GM21423 (cell line): ENCODE data around the gene RPS8.
"Not testable (repeated sequence)": the region's sequence is repeated elsewhere in the genome, so short reads cannot be mapped to it uniquely, and the experiment has no call there.

Experiments used
- ATAC-seq: cut with Tn5 transposase; IDR thresholded peaks from one replicate; pipeline ENCODE4 v1.9.1; 2021; ENCODE audit warnings: mild to moderate bottlenecking, moderate library complexity; ENCODE audit not compliant: unreplicated experiment

Gene RPS8

DNA sequence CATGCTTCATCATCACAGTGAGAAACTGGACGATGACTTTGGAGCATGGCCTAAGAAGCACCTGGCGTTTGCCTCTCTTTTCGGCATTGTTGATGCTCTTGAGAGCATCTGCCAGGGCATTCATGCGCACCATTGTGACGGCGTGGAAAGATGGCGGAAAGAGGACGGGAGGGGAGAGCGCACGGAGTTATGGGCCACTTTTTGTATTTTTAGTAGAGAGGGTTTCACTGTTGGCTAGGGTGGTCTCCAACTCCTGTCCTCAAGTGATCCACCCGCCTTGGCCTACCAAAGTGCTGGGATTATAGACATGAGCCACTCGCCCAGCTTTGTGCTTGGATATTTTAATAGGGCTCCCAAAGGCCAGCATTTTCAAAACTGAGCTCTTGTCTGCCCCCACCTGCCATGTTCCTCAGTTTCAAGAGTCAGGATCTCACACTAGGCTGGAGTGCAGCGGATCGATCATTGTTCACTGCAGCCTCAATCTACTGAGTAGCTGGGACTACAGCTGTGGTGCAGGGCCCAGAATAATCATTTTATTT, 5.3 kb downstream of the RPS8 start:
- no peak for ATAC-seq

DNA sequence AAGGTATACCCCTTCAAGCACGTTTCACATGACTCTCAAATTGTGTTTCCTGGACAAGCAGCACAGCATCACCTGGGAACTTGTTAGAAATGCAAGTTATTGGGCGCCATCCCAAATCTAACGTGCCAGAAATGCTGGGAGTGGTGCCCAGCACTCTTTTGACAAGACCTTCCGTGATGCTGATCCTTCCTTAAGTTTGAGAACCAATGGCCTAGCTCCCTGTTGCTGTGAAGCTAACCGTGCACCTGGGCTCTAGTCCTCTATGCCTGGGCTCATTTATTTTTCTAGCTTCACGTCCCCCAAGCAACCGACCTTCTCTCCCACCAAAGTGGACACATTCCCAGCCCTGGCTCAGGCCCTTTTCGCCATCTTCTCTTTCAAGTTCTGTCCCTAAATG, 8.4 kb downstream of the RPS8 start:
- no peak for ATAC-seq

DNA sequence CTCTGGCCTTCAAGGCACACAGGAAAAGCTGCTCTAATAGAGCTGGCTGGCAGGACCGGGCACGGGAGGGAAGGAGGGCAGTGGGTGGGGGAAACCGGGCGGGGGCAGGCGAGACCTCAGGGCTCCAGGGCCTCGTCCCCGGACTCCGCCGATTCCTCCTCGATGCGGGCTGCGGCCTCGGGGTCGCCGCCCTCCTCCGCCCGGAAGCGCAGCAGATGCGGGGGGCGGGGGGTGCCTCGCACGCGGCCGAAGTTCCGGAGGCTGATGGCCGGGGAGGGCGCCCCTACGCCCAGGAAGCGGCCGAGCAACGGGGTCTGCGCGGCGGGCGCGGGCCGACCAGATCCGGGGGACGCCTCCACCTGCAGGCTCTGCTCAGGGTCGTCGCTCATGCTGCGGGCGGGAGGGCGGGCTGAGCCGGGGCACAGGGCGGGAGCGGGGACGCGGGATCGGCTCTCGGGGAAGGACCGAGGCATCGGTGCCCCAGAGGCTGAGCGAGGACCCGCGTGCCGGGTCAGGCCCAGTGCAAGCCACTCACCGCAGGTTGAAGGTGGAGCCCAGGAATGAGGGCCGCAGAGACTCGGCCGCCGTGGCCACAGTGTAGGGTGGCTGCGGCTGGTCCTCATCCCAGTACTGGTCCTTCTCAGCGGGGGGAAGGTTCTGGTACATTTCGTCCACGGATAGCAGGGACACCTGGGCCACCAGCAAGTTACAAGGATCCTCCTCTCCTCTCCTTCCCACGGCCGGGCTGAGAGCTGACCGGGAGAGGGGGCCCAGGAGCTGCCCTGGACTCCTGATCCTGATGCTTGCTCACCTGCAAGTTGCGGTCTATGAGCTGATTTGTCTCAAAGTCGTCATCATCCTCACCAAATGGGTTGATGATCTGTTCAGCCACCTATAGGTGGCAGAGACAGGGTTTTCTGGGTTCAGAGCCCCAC, 9.0 kb downstream of the RPS8 start:
- no peak for ATAC-seq

DNA sequence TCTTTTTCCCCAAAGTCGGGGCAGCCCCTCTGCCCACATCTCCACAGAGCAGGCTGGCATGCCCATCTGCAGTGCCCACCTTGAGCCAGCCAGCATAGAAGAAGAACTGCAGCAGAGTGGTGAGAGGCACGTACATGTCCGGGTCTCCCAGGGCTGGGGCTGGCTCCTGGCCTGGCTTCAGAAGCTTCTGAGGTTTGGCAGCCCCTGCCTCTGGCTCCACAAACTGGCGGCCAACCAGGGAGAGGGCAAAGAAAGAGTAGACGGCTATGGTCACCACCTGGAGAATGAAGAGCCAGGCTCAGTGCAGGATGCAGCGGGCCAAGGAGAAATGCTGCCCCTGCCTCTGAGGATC, 9.7 kb downstream of the RPS8 start:
- no peak for ATAC-seq

DNA sequence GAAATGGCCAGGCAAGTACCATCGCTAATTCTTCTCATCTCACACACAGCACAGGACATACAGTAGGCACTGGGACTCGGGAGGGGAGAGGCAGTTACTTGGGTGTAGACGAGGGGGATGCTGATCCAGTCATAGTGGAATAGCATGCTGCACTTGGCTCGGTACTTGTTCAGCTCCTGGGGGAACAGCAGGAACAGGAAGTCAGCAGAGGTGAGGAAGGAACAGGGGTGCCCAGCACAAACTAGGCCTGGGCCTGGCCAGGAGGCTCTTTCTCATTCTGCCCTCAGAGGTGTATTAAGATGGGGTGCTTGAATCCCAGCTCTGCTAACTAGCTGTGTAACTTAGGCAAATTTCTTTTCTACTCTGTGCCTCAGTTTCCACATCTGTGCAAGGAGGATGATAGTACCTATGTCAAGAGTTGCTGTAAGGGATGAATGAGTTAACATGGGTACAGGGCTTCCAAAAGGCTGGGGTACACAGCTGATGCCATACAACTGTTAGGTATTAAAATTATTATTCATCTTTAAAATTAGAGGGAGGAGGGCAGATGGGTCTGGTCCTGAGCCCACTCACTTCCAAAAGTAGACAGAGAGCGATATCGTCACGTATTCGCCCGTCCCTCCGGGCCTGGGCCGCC, 10.3 kb downstream of the RPS8 start:
- ATAC-seq, result no peak

DNA sequence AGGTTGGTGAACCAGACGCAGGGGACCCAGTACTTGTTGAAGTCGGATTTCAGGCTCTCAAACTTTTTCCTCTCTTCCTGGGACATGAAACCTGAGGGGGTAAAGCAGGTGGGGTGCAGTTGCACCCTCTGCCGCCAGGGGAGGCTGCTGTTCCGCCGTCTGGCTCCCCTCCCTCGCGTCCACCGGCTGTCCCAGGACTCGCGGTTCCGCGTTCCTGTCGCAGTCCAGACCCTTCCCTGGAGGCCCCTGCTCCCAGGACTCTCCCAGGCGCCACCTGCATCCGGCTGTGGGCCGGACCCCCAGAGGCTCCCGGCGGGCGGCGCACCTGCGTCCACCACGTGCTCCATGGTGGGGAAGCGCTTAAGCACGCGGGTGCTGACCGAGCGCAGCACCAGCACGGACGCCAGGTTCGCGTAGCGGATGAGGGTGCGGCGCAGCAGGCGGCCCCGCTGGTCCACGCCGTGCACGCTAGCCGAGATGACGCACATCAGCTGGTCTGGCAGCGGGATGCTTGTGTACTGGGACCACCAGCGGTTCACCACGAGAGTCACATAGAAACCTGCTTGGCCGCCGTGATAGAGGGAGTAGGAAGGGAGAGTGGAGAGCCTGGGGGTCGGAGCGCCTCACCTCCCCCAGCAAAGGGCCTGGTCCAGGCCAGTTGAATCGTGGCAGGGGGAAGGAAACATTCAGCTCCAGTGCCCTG, 10.9 kb downstream of the RPS8 start:
- peak; percentile 49 for ATAC-seq

DNA sequence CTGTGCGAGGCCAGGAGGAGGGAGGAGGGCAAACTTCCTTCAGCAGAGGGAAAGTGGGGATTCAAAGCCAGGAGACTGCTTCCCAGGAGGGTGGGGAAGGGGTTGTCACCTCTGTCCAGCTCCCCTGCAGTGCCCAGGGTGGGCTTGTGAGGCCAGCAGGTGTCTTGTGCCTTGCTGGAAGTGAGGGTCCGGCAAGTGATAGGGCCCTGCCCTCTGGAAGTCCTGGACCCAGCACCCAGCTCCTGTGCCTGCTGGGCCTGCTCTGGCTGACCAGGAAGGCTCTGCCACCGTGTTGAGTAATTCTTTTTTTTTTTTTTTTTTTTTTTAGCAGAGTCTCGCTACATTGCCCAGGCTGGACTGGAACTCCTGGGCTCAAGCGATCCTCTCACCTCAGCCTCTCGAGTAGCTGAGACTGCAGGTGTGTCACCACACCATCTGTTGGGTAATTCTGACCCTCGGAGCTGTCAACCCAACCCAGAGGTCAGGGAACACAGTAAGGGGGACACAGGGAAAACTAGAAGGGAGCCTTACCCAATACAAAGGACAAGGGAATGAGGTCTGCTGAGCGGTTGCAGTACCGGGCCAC, 11.6 kb downstream of the RPS8 start:
- no peak for ATAC-seq

DNA sequence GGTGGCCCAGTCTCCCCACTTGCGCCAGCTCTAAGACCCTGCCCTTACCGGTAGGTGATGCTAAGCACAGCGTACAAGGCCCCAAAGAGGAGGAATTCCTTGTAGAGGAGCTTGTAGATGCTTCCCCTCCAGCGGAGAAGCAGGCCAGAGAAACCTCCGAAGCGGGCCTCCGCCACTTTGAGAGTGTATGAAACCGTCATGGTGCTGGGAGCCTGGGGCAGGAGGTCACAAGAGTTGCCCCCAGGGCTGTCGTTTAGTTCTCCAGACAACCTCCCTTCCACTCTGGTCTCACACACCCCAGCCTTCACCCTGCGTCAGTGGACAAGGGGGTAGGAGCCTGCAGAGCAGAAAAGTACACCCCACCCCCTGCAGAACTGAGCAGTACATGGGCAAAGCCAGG, 12.2 kb downstream of the RPS8 start:
- ATAC-seq, result no peak

DNA sequence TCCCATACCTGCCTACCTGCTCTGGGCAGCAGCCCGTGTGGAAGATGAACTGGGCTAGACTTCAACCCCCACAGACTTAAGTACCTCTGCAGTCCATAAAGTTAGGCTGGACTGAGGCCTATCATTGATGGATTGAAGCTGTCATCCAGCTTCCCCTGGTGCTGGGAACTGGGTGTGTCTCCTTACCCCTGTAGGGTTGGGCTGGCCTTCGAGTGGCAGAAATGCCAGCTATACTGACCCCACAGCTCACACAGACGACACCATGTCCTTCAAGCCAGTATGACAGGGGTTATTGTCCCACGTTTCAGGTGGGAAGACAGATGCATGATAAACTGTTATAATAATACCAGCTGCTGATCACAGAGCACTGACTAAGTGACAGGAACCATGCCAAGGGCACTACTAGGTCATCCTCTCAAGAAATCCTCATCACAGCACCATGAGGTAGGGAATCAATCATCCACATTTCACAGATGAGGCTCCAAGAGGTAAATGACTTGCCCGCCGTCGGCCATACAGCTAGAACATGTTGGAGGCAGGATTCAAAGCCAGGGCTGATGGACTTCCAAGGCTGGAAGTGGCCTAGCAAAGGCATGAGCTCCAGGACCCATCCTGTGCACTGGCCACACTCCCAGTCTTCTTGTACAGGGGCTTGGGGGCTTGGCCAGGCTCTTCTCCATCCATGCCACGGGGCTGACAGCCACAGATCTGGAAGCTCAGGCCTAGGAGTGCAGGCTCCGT, 12.9 kb downstream of the RPS8 start, which contains the start of gene BEST4:
Gene BEST4, minus strand, starts transcription at position 51 of the 741 bp plus-strand sequence. CDS start 465 bp downstream, outside the sequence.
- no peak for ATAC-seq

DNA sequence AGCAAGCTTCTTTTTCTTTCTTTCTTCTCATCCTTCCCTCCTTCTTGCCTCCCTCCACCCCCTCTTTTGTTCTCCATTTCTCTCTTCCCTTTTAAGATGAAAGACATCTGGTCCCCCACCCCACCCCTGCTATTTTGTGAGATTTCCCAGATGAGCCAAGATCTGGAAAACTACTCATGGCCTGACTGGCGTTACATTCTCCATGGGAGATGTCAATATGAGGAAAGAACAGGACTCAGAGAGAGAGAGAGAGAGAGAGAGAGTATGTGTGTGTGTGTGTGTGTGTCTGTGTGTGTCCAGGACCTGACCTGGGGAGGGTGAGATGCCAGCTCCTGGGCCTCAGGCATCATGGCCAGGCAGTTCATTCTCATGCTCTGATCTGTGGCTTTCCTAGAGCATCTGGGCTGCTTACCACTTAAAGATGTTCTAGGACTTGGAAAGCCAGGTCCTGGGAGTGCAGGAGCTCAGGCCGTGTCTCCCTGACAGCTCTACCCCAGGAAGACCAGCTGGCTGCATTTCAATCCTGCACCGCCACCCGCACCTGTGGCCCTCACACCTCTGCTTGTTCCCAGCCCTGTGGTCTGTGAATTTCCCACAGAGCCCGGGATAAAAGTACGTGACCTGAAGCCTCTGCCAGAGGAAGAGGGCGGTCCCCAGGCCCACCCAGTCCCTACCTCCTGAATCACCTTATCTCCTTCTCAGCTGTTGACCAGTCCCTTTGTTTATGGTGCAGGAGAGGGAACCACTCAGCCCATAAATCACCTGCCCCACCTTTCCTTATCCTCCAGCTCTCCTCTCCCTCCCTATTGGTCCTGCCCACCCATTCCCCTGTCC, 15.8 kb downstream of the RPS8 start:
- no peak for ATAC-seq

DNA sequence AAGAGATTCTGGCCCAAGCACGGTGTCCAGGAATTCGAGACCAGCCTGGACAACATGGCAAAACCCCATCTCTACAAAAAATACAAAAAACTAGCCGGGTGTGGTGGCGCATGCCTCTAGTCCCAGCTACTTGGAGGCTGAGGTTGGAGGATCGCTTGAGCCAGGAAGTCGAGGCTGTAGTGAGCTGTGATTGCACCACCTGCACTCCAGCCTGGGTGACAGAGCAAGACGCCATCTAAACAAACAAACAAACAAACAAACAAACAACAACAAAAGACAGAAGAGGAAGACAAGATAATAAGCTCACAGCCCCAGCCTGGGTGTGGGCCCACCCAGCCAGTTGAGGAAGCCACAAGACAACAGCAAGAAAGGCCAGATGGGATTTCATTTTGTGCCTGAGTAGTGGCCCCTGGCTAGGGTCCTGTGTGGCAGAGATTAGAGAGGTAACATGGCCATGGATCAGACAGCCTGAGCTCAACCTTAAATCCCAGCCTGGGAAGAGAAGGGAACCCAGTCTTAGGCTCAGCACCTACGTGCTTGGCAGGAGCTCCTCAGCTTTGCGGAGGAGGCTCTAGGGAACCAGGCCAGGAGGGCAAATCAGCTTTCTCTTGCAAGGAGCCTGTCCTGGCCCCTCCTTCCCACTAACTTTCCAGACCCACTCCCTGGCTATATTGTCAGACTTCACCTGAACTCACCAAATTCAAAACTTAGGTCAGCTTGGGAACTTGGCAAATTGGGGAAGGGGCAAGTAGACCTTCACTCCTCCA, 17.6 kb downstream of the RPS8 start:
- no peak for ATAC-seq

DNA sequence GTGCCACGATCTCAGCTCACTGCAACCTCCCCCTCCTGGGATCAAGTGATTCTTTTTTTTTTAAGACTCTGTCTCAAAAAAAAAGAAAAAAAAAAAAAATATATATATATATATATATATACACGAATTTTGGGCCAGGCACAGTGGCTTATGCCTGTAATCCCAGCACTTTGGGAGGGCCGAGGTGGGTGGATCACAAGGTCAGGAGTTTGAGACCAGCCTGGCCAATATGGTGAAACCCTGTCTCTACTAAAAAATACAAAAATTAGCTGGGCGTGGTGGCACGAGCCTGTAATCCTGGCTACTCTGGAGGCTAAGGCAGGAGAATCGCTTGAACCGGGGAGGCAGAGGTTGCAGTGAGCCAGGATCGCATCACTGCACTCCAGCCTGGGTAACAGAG, 22.5 kb downstream of the RPS8 start:
- not testable (repeated sequence) for ATAC-seq

DNA sequence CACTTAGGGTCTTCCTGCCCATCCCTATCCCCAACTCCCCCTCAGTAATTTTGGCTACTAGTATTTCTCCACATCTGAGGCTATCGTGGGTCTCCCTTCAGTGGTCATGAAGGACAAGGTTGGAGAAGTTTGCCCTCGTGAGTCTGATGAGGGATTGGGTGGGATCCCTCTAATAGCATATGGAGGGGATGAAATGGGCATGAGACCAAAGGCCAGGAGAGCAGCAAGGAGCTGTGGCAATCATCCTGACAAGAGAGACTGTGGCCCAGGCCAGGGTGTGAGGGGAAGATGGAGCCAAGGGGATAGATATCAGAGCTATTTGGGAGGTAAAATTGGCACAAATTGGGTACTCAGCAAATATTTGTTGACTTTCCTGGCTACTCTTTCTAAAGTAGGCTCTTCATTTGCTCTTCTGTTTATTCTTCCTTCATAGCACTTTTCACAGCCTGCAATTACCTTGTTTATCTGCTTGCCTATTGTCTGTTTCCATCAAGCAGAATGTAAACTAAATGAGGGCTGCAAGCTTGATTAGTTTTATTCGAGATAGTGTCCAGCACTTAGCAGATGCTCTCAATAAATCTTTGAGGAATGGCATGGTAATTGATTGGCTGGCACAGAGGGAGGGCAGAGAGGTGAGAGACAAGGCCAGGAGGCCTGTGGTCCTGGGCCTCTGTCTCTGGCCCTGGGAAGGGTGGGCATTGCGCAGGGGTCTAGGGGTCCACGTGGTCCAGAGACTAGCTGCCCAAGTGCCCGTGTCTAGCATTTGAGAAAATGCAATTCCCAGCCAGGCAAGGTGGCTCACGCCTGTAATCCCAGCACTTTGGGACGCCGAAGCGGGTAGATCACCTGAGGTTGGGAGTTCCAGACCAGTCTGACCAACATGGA, 23.4 kb downstream of the RPS8 start:
- no peak for ATAC-seq

DNA sequence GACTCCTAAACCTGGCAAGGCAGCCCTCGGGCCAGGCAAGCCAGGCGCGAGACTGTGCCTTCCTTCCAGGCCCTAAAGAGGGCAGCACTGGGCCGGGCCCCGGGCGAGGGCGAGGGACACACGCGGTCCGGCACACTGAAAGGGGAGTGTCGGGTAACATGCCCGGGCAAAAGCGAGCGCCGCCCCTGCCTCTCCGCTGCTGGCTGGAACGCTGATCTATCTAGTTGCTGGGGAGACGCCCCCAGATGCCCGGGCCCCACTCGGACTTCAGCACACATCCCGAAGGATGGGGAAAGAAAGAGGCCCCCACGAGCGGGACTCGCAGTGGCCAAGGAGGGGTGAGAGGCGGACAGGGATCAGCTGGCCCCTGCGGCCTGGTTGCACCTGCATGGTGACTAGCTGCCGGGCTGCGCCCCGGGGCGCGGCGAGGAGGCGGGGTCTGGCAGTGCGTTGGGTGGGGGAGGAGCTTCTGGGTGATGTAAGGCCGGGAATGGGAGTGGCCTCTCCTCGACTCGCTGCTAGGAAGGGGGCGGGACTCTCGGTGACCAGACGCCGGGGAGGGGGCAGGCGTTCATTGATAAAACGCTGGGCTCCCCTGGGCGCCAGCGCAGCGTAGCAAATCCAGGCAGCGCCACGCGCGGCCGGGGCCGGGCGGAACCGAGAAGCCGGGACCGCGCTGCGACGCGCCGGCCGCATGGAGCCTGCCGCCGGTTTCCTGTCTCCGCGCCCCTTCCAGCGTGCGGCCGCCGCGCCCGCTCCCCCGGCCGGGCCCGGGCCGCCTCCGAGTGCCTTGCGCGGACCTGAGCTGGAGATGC, 24.6 kb downstream of the RPS8 start, which contains the start of gene PLK3:
Gene PLK3, plus strand, starts transcription at position 608 of the 815 bp plus-strand sequence. Its CDS starts 87 bp downstream, at position 695.
- peak; percentile 87 for ATAC-seq

DNA sequence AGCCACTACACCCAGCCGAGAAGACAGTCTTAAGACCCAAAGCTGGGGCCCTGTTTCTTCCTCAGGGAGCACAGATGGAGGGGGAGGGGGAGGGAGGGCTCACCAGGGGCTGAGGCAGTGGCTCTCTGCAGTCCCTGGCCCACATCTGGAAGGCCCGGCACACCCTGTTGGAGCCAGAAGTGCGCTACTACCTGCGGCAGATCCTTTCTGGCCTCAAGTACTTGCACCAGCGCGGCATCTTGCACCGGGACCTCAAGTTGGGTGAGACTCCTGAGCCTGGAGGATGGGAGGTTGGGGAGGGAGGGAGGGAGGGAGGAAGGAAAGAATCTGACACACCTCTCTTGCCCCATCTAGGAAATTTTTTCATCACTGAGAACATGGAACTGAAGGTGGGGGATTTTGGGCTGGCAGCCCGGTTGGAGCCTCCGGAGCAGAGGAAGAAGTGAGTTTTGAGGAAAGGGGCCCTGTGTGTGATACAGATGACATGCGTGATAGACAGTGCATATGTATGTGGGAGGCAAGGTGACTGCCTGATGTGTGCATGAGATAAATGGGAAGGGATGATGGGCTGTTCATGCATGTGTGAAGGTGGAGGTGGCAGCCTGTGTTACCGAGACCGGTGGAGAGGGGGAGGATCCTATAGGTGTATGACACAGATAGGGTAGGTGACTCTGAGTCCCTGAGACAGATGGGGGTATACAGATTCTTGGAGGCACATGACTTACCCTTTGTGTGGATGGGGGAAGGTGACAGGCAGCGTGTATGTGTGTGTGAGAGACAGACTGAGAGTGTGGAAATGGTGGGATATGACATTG, 26.4 kb downstream of the RPS8 start:
- ATAC-seq, result no peak
